Activated CD4-positive, alpha-beta T cell treated with anti-CD3 and anti-CD28 coated beads, Interleukin-2, amount 50 U/mL, for 16 hours (primary cell): ENCODE results near the gene GGCX.
A peak's percentile ranks its signal among the peaks of the same experiment; 100 is the strongest.

Experiments
- DNase-seq: peaks from one replicate; pipeline ENCODE4 v3.0.0-alpha.2; 2020

The GGCX gene

GRCh38 chr2:85539361-85540132 lies 21.7 kb downstream of the GGCX start:
- peak; percentile 83 for DNase-seq

GRCh38 chr2:85538507-85539360 lies 22.6 kb downstream of the GGCX start, which contains the start of gene MAT2A:
TSS of gene MAT2A (plus strand) at chr2:85539168. CDS start at chr2:85539288, 120 bp downstream.
- peak; percentile 94 for DNase-seq

- no peak for DNase-seq
Observed at GRCh38 chr2:85537600-85538506, 23.4 kb downstream of the GGCX start.

GRCh38 chr2:85536479-85536878 lies 24.8 kb downstream of the GGCX start:
- no peak for DNase-seq

GRCh38 chr2:85534881-85535280 lies 26.4 kb downstream of the GGCX start:
- DNase-seq: no peak

- DNase-seq: no peak
Observed at GRCh38 chr2:85534099-85534498, 27.2 kb downstream of the GGCX start.

- DNase-seq: no peak
Observed at GRCh38 chr2:85531589-85531988, 29.7 kb downstream of the GGCX start.

GRCh38 chr2:85529809-85530208 lies 31.5 kb downstream of the GGCX start:
- DNase-seq: no peak

- DNase-seq: no peak
Observed at GRCh38 chr2:85528355-85528754, 32.9 kb downstream of the GGCX start.

- no peak for DNase-seq
Observed at GRCh38 chr2:85527787-85528186, 33.5 kb downstream of the GGCX start.

- DNase-seq: no peak
Observed at GRCh38 chr2:85525567-85525966, 35.7 kb downstream of the GGCX start.

GRCh38 chr2:85525029-85525428 lies 36.3 kb downstream of the GGCX start:
- DNase-seq: no peak

GRCh38 chr2:85524336-85524908 lies 36.9 kb downstream of the GGCX start:
- no peak for DNase-seq

- no peak for DNase-seq
Observed at GRCh38 chr2:85523903-85524335, 37.4 kb downstream of the GGCX start.

GRCh38 chr2:85523062-85523902 lies 38.0 kb downstream of the GGCX start:
- no peak for DNase-seq

GRCh38 chr2:85522090-85522647 lies 39.1 kb downstream of the GGCX start:
- no peak for DNase-seq

GRCh38 chr2:85516653-85517389 lies 44.5 kb downstream of the GGCX start:
- no peak for DNase-seq

GRCh38 chr2:85514323-85514722 lies 47.0 kb downstream of the GGCX start:
- DNase-seq: no peak

- DNase-seq: no peak
Observed at GRCh38 chr2:85511008-85511811, 50.1 kb downstream of the GGCX start.

GRCh38 chr2:85506768-85507181 lies 54.5 kb downstream of the GGCX start:
- no peak for DNase-seq
